Endothelial cell of umbilical vein (primary cell): Measurements from ENCODE around the gene CENPP. TPM values are rescaled to one million over a fixed set of nuclear protein-coding genes. Genes with fewer than 3 reads are reported as not detected.
A peak's percentile ranks its signal among the peaks of the same experiment; 100 is the strongest.

Experiments used
- BruUV-seq: library from RNA; stranded (reverse); fragments of 400-500 nt; replicated peaks from 2 replicates; lab custom pipeline; 2021; lab: Mats Ljungman, UMichigan
- CTCF ChIA-PET: fragments of 300-600, 350-600 bp; sonication (Branson Sonifier 250); formaldehyde crosslinking; loops from one replicate; lab custom pipeline; 2021; ENCODE audit warnings: antibody characterized with exemption, inconsistent platforms; lab: Charles Lee
- POLR2A ChIA-PET: fragments of 300-600, 350-600 bp; sonication (Branson Sonifier 250); formaldehyde crosslinking; loops from one replicate; lab custom pipeline; 2021; ENCODE audit warnings: antibody characterized with exemption, inconsistent platforms; lab: Charles Lee
- DNase-seq: peaks from one replicate; pipeline ENCODE4 v3.0.0-alpha.2; 2011; ENCODE audit warnings: low read depth, low spot score
- FAIRE-seq: peaks from 2 replicates; lab custom pipeline; 2011; peaks lifted over from hg19 to GRCh38; lab: Jason Lieb, UNC
- H2AFZ ChIP-seq: 2 replicates; pipeline ENCODE4 v1.6.0; 2012; ENCODE audit warnings: low read depth, low read length, control low read depth, inconsistent platforms
- H3K27ac ChIP-seq: 2 replicates; pipeline ENCODE4 v1.5.1; 2011; ENCODE audit warnings: low read depth, mild to moderate bottlenecking, control low read depth, low read length, moderate library complexity; ENCODE audit not compliant: insufficient read depth
- H3K27me3 ChIP-seq, 2 experiments: 2 replicates each; pipeline versions ENCODE4 v1.6.0 to v1.6.1; 2011; ENCODE audit warnings: low read length in 2 of 2, mixed read lengths in 1 of 2; ENCODE audit not compliant: control insufficient read depth in 2 of 2, insufficient read depth in 2 of 2
- H3K36me3 ChIP-seq, 2 experiments: 2 replicates in 1 of 2; 3 replicates in 1 of 2; pipeline ENCODE4 v1.5.1; 2011; ENCODE audit warnings: low read length in 2 of 2, mild to moderate bottlenecking in 1 of 2, moderate library complexity in 1 of 2; ENCODE audit not compliant: control insufficient read depth in 2 of 2, insufficient read depth in 2 of 2; ENCODE audit errors: extremely low read depth in 1 of 2
- H3K4me1 ChIP-seq: 3 replicates; pipeline ENCODE4 v1.5.1; 2011; ENCODE audit warnings: mild to moderate bottlenecking, low read length; ENCODE audit not compliant: control insufficient read depth, insufficient read depth; ENCODE audit errors: extremely low read depth
- H3K4me2 ChIP-seq: 2 replicates; pipeline ENCODE4 v1.6.1; 2011; ENCODE audit warnings: low read length, control low read depth, mixed read lengths; ENCODE audit not compliant: insufficient read depth
- H3K4me3 ChIP-seq, 3 experiments: fragments of 200-600 bp in 1 of 3; sonication (generic), shearing (Covaris generic) in 1 of 3; replicated peaks in 1 of 3; 2 replicates each; pipeline ENCODE4 v1.5.1; 2011 to 2016; ENCODE audit warnings: control low read depth in 3 of 3, low read length in 3 of 3, mild to moderate bottlenecking in 2 of 3, inconsistent platforms in 1 of 3, low read depth in 1 of 3, moderate library complexity in 1 of 3; ENCODE audit not compliant: insufficient read depth in 1 of 3
- H3K79me2 ChIP-seq: 2 replicates; pipeline ENCODE4 v1.6.0; 2012; ENCODE audit warnings: low read length, inconsistent platforms; ENCODE audit not compliant: control insufficient read depth, insufficient read depth
- H3K9ac ChIP-seq: replicated peaks from 2 replicates; pipeline ENCODE3; 2011; ENCODE audit warnings: low read length, control low read depth; ENCODE audit not compliant: insufficient read depth; ENCODE audit errors: extremely low read depth
- H3K9me1 ChIP-seq: replicated peaks from 3 replicates; pipeline ENCODE4 v1.6.0; 2011; ENCODE audit warnings: mild to moderate bottlenecking, low read length; ENCODE audit not compliant: control insufficient read depth, insufficient read depth; ENCODE audit errors: extremely low read depth
- H3K9me3 ChIP-seq: replicated peaks from 2 replicates; pipeline ENCODE4 v1.5.1; 2012; ENCODE audit warnings: low read length, inconsistent platforms; ENCODE audit not compliant: control insufficient read depth, insufficient read depth
- H4K20me1 ChIP-seq: replicated peaks from 2 replicates; pipeline ENCODE3; 2011; ENCODE audit warnings: mild to moderate bottlenecking, low read length; ENCODE audit not compliant: control insufficient read depth, insufficient read depth; ENCODE audit errors: extremely low read depth
- CTCF ChIP-seq, 2 donors: IDR thresholded peaks; 1 replicate in 1 of 2; 2 replicates in 1 of 2; pipeline ENCODE4 v1.5.1; 2011; ENCODE audit warnings: low read length in 2 of 2, mild to moderate bottlenecking in 2 of 2, moderate library complexity in 2 of 2, control low read depth in 1 of 2, inconsistent platforms in 1 of 2, low read depth in 1 of 2; ENCODE audit not compliant: insufficient read depth in 1 of 2; ENCODE audit errors: extremely low read depth in 1 of 2
- EZH2 ChIP-seq: IDR thresholded peaks from 2 replicates; pipeline ENCODE4 v1.6.1; 2012; ENCODE audit warnings: borderline replicate concordance, low read depth, mild to moderate bottlenecking, moderate library complexity, low read length, inconsistent platforms; ENCODE audit not compliant: severe bottlenecking
- FOS ChIP-seq: IDR thresholded peaks from 2 replicates; pipeline ENCODE4 v1.6.1; 2011; ENCODE audit warnings: mild to moderate bottlenecking, low read length, moderate library complexity, borderline replicate concordance; ENCODE audit not compliant: insufficient read depth
- GATA2 ChIP-seq: IDR thresholded peaks from 2 replicates; pipeline ENCODE4 v1.7.0; 2011; ENCODE audit warnings: low read depth, mild to moderate bottlenecking, moderate library complexity, mixed read lengths, low read length; ENCODE audit not compliant: insufficient read length, insufficient read depth
- JUN ChIP-seq: IDR thresholded peaks from 2 replicates; pipeline ENCODE4 v1.6.1; 2011; ENCODE audit warnings: borderline replicate concordance, low read depth; ENCODE audit not compliant: insufficient read length, insufficient read depth
- MYC ChIP-seq: IDR thresholded peaks from one replicate; pipeline ENCODE4 v1.6.1; 2011; ENCODE audit warnings: mild to moderate bottlenecking, low read depth, low read length
- POLR2A ChIP-seq: IDR thresholded peaks from 2 replicates; pipeline ENCODE4 v1.6.1; 2012; ENCODE audit warnings: low read depth, mild to moderate bottlenecking, control low read depth, low read length
- POLR2AphosphoS5 ChIP-seq: IDR thresholded peaks from 2 replicates; pipeline ENCODE4 v1.6.1; 2012; ENCODE audit warnings: low read depth, mild to moderate bottlenecking, control low read depth, low read length, moderate library complexity; ENCODE audit not compliant: insufficient read depth
- dilution Hi-C: fragments of 300-500 bp; cut with MboI; formaldehyde crosslinking; loops from one replicate; pipeline ENCODE4 v1.15.0; 2019; ENCODE audit warnings: low sequenced_read_pairs; ENCODE audit not compliant: extremely low pct_ligation_motif_present
- intact Hi-C: fragments of 100-400 bp; cut with micrococcal nuclease; formaldehyde crosslinking; loops from one replicate; pipeline ENCODE4 v1.10.0; 2022
- polyA plus RNA-seq, 4 experiments: library from polyadenylated mRNA; depleted of rRNA in 3 of 4; stranded (reverse) in 3 of 4; unstranded in 1 of 4; fragments of >200 nt; gene quantifications; 2 replicates each; pipeline versions ENCODE4 v1.2.1 to v1.2.3, GENCODE V29; 2011 to 2012; ENCODE audit warnings: missing spikeins in 1 of 4
- total RNA-seq: library from RNA; stranded (reverse); gene quantifications from 2 replicates; pipeline ENCODE4 v1.2.3, GENCODE V29; 2021
- TF ChIP-seq, protein P1 (sequence below): IDR thresholded peaks from 2 replicates; pipeline ENCODE4 v1.6.1; 2011; ENCODE audit not compliant: insufficient read depth, insufficient read length

The CENPP gene
- total and polyA plus RNA-seq, 2 donors (not counting 3 experiments of a cell fraction or from before 2014, with no cell fraction given): 1.2 to 12.0 TPM

GRCh38 chr9:92325991-92326500 is 293 bp downstream of the CENPP start:
- TF ChIP-seq MYC (no peak), GATA2 (no peak), FOS (no peak), EZH2 (no peak), POLR2A (no peak)
- TF ChIP-seq, protein P1, sequence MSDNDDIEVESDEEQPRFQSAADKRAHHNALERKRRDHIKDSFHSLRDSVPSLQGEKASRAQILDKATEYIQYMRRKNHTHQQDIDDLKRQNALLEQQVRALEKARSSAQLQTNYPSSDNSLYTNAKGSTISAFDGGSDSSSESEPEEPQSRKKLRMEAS: no peak
- Histone ChIP-seq H3K9me3 (no peaks in the 10 kb centered on the region), H3K27ac (peak overlapping the region; percentile 89), H3K9ac (peak overlapping the region; percentile 95), H4K20me1 (no peaks in the 10 kb centered on the region), H3K36me3 (peaks cover 2 to 10% of the 10 kb centered on the region in 2 experiments), H3K4me3 (peak overlapping the region; percentile 22 to 91 (median 67)), H3K9me1 (no peaks in the 10 kb centered on the region), H3K79me2 (peaks cover 13% of the 10 kb centered on the region), H3K27me3 (no peaks in the 10 kb centered on the region), H3K4me1 (peaks cover 13% of the 10 kb centered on the region), H2AFZ (peak overlapping the region; percentile 41), H3K4me2 (peak overlapping the region; percentile 77)
- intact Hi-C loops (loop anchor here (1.0 to 10.0 kb wide), 5 partner anchors 33 to 466 kb away; partner anchors contain the start of genes BICD2, IARS1 and IPPK), dilution Hi-C loops (no loop called here)
- TSS peak; percentile 59 for BruUV-seq
- FAIRE-seq (no peak), DNase-seq (no peak)
- POLR2A ChIA-PET: interaction anchor here (0.5 to 1.0 kb wide), 2 partner anchors 211 to 344 kb away, joined by 3 read pairs; partner anchors contain the start of genes IPPK and SPTLC1
- CTCF ChIA-PET: interaction anchor here (1.4 to 3.2 kb wide), 5 partner anchors 83 to 465 kb away, joined by 4 to 20 read pairs (median 5); no protein-coding TSS in a partner anchor

- TF ChIP-seq GATA2 (no peak), POLR2AphosphoS5 (no peak), POLR2A (no peak), MYC (no peak), FOS (no peak), JUN (no peak), CTCF (IDR thresholded peaks at IDR 0.05; ENCODE audit: extremely low read depth in 1 of 2, insufficient read depth in 1 of 2, low read depth in 1 of 2, low read length in 2 of 2) (no peak), EZH2 (no peak)
- TF ChIP-seq, protein P1: no peak
- CTCF ChIA-PET: interaction anchor here (1.0 to 3.2 kb wide), 4 partner anchors 112 to 463 kb away, joined by 3 to 37 read pairs (median 13); no protein-coding TSS in a partner anchor
- H3K9ac ChIP-seq: no peak overlapping the region
- H3K27ac ChIP-seq: no peak overlapping the region
- FAIRE-seq (no peak), DNase-seq (no peak)
- H3K4me3 ChIP-seq: no peak overlapping the region
- no peaks in the 10 kb centered on the region for H4K20me1 ChIP-seq
- H3K9me1 ChIP-seq: no peaks in the 10 kb centered on the region
- H3K79me2 ChIP-seq: peaks cover 13% of the 10 kb centered on the region
- intact Hi-C loops (loop anchor here (5.0 to 10.0 kb wide), 2 partner anchors 437 to 465 kb away; partner anchors contain the start of gene BICD2), dilution Hi-C loops (no loop called here)
- H3K4me1 ChIP-seq: peaks cover 13% of the 10 kb centered on the region
- H2AFZ ChIP-seq: no peak overlapping the region
- H3K27me3 ChIP-seq: no peaks in the 10 kb centered on the region
- H3K36me3 ChIP-seq: peaks cover 2 to 7% of the 10 kb centered on the region in 2 experiments
- no peaks in the 10 kb centered on the region for H3K9me3 ChIP-seq
- no peak overlapping the region for H3K4me2 ChIP-seq
- BruUV-seq: no TSS peak
- POLR2A ChIA-PET: no interaction called here
These were observed 1.6 kb downstream of the CENPP start for GRCh38 chr9:92327283-92327850.
